ENCODE results near the gene BBS2.
A peak's percentile ranks its signal among the peaks of the same experiment; 100 is the strongest.
"Not testable (repeated sequence)": the region's sequence is repeated elsewhere in the genome, so short reads cannot be mapped to it uniquely, and the experiment has no call there.

Gene BBS2

GRCh38 chr16:56520251-56520577 is 390 bp upstream of the BBS2 start:
- DNase-seq = no peak

GRCh38 chr16:56518425-56518824 is 1.4 kb downstream of the BBS2 start:
- DNase-seq = no peak

GRCh38 chr16:56517206-56517605 is 2.6 kb downstream of the BBS2 start:
- DNase-seq = no peak

DNA sequence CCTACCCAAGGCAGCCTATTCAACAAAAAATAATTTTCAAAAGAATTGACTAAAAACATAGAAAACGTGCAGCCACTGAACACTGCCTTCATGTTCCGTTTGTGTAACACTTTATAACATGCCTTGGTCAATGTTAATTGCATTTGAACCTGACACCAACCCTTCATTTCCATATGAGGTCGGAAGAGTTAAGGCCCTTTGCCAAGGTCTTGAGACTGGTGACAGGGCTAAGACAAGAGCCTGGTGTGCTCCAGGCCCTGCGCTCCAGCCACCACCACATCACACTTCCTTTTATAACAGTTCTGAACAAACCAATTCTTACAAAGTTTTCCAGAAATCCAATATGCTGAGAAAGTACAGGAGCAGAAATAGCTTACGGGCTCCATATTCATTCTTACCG is 4.2 kb downstream of the BBS2 start:
- DNase-seq = no peak

DNA sequence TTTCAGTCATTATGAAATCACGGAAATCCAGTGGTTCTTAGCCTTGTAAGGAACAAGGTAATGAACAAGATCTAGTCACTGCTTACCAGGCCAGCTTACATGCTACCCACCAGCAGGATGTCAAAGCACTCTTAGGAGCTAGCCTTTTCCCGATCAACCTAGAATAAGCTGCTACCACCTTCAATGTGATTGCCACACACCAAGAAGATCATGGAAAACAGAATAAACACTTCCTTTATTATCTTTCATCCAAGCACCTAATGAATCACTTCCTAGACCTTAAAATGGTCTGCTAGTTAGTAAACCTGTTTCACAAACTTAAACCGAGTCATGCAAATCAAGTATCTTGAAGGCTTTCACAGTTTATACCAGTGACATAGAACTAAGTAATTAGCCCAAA is 5.0 kb downstream of the BBS2 start:
- DNase-seq = no peak

GRCh38 chr16:56513972-56514371 is 5.9 kb downstream of the BBS2 start:
- peak; percentile 64 for DNase-seq

GRCh38 chr16:56513091-56513490 is 6.7 kb downstream of the BBS2 start:
- DNase-seq = no peak

GRCh38 chr16:56512025-56512424 is 7.8 kb downstream of the BBS2 start:
- no peak for DNase-seq

GRCh38 chr16:56510544-56510943 is 9.3 kb downstream of the BBS2 start:
- no peak for DNase-seq

DNA sequence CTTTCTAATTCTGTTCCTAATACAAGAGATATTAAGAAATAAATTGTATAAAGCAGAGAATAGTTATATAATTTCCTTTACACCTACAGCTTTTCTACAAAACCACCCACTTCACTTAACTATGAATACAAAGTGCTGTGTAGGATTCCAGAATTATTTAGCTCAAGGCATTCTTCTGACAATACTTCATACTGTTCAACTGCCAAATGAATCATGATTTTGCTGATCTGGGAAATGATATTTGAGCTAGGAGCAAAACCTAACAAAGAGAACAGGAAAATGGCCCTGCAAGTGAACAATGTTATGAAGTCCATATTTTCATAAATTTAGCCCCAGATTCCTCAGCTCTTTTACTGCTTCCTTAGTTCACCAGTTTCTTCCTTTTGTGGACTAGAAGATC is 12.9 kb downstream of the BBS2 start:
- DNase-seq = peak; percentile 74

- no peak for DNase-seq
These were observed 14.6 kb downstream of the BBS2 start for GRCh38 chr16:56505181-56505580.

DNA sequence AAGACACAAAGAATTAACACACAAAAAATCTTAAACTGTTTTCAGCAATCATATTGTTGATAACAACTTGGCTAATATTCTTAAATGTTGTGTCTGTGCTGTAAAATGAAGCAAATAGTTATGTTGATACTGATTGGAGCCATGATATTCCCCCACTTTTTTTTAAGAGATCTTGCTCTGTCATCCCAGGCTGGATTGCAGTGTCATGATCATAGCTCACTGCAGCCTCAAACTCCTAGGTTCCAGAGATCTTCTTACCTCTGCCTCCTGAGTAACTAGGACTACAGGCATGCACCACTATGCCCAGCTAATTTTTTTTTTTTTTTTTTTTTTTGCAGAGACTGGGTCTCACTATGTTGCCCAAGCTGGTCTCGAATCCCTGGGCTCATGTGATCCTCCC is 26.0 kb downstream of the BBS2 start:
- DNase-seq = no peak

DNA sequence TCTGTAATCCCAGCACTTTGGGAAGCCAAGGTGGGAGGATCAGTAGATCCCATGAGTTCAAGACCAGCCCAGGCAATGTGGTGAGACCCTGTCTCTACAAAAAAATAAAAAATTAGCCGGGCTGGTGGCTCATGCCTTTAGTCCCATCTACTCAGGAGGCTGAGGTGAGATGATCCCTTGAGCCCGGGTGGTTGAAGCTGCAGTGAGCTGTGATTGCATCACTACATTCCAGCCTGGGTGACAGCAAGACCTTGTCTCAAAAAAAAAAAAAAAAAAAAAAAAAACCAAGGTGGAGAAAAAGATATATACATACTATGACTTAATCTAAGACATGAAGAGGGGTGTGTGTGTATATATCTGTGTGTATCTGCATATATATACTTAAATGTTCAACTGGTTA is 26.7 kb downstream of the BBS2 start:
- peak; percentile 21 for DNase-seq

GRCh38 chr16:56491657-56492261 is 28.1 kb downstream of the BBS2 start:
- DNase-seq = no peak

GRCh38 chr16:56488868-56489267 is 31.0 kb downstream of the BBS2 start:
- DNase-seq = not testable (repeated sequence)

GRCh38 chr16:56488035-56488434 is 31.8 kb downstream of the BBS2 start:
- no peak for DNase-seq

- no peak for DNase-seq
These were observed 36.4 kb downstream of the BBS2 start for GRCh38 chr16:56483394-56483793.

GRCh38 chr16:56482683-56483236 is 37.1 kb downstream of the BBS2 start:
- DNase-seq = no peak

DNA sequence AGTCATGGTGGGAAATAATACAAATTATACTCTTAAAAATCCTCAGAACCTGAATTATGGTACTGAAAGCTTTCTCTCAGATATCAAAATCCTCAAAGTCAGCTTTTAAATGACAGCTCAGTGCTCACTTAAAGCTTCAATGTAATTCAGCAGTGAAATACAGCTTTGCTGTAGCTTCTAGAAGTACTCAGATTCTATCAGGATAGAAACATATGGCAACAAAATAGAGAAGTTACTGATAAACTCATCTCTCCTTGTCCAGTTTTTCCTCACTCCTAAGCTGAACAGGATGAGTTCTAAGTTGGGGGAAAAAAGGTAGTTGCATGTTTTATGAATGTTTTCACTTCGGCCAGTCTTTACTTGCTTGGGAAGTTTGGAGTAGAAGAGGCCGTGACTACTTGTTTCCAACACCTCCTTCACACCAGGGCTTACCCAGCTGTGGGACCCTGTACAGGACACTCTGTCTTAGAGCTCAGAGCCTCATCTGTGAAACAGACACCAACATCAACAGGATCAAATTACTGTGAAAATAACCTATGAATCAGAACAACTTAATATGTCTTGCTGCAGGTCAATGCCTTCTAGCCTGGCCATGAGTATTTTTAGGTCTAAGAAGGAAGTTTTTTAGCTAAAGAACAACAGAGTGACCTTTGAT is 38.2 kb downstream of the BBS2 start:
- DNase-seq = peak; percentile 9

DNA sequence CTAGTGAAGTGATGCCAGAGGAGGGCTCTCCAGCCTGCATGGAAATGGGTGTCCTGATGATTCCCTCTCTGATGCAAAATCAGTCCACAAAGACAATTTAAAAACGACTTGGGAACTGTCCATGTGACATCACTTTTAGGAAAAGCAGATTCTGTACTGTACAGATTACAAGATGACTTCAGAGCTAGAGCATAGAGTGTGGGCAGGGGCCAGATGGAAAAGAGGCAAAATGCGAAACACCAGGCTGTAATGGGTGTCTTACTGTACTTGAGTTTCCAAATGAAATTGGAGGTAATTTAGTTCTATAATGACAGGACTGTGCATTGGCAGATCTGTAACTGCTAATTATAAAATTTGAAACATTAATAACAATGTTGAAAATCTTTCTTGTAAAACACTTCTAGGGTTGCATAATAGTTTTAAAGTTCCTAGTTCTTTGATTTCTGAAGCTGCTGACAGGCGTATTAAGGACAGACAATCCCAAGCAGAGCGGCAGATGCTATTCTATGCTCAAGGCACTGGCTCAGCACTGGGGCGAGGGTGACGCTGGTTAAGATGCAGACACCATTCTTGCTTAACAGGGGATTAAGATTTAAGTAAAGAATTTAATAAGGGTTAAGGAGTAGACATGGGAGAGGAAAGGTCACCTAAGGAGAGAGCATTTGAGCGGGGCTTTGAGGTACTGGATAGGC is 38.9 kb downstream of the BBS2 start:
- DNase-seq = no peak

DNA sequence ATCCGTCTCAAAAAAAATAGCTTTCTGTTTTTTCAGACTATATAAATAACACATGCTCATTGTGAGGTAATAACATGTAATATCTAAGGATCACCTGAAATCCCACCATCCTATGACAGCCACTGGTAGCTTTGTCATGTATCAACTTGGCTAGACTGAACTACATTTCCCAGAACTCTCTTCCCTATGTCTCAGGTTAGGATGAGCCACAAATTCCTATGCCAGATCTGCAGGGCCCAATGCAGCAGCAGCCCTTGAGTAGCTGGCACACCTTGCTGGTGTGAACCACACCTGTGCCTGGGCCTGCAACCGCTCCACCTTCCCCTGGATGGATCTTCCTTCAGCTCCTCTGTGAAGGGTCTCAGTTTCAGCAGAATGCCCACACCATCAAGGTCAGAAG is 40.4 kb downstream of the BBS2 start:
- DNase-seq = no peak

GRCh38 chr16:56478281-56479049 is 41.4 kb downstream of the BBS2 start:
- peak; percentile 26 for DNase-seq

DNA sequence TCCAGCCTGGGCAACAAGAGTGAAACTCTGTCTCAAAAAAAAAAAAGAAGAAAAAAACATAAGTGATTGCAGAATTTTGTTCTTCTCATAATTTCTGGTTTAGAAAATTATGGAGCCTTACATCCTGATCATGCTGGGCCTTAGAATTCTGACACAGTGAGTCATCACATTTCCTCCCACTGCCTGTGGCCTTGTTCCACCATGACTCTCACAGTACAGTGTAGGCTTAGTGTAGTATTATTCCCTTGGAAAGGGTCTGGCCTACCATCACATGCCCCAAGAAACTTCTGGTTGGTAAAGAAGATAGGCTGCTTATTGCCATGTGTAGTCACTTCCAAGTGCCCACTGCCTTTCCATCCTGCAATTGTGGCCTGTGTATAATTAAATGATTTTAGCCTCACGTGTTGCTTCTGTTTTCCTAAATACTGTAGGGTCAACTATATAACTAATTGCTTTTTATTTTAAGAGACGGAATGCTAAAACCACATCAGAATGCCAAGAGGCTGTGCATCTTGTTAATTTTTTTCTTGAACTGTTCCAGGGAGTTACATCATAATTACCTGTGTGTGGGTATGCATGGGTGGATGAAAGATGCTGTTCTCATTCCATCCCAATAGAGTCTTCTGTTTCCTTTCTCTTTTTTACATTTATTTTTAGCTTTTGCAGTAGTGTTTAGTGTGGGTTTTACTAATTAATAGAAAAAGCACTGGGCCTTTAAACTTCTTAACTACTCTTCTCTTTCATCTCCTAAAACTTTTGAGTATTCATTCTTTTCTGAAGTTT is 42.5 kb downstream of the BBS2 start:
- peak; percentile 90 for DNase-seq
